ENCODE results near the gene ZNF692. TPM values are rescaled to one million over a fixed set of nuclear protein-coding genes. Genes with fewer than 3 reads are reported as not detected.
"Not testable (repeated sequence)": the region's sequence is repeated elsewhere in the genome, so short reads cannot be mapped to it uniquely, and the experiment has no call there.

Gene ZNF692
- total RNA-seq, 2 donors from 2014 or later = 65.0 to 99.7 TPM

DNA sequence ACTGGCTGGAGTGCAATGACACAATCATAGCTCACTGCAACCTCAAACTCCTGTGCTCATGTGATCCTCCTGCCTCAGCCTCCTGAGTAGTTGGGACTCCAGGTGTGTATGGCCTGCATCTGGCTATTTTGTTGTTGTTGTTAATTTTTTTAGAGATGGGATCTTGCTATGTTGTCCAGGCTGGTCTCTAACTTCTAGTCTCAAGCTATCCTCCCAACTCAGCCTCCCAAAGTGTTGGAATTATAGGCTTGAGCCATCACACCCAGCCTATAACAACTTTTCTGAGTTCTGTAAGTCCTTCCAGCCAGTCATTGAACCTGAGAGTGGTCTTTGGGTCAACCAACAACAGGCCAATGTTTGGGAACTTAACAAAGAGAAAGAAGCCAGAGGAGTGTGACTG lies 36.0 kb upstream of the ZNF692 start:
- no peaks in the 10 kb centered on the region for H3K4me1 ChIP-seq (replicated peaks)
- H3K27ac ChIP-seq = no peak overlapping the region
- no peaks in the 10 kb centered on the region for H3K27me3 ChIP-seq (replicated peaks; ENCODE audit: insufficient read depth)
- TF ChIP-seq CTCF (IDR thresholded peaks at IDR 0.05) (no peak), POLR2AphosphoS5 (IDR thresholded peaks at IDR 0.05) (no peak), POLR2A (IDR thresholded peaks at IDR 0.05) (no peak)
- H3K4me3 ChIP-seq = no peak overlapping the region
- no peaks in the 10 kb centered on the region for H3K9me3 ChIP-seq
- no peaks in the 10 kb centered on the region for H3K36me3 ChIP-seq
- intact Hi-C loops (cut with DNase I) = no loop called here
- DNase-seq (ENCODE audit: low spot score) = no peak

GRCh38 chr1:248892590-248892989 lies 33.7 kb upstream of the ZNF692 start:
- Histone ChIP-seq H3K36me3 (no peaks in the 10 kb centered on the region), H3K27me3 (replicated peaks; ENCODE audit: insufficient read depth) (no peaks in the 10 kb centered on the region), H3K27ac (no peak overlapping the region), H3K4me3 (no peak overlapping the region), H3K4me1 (replicated peaks) (no peaks in the 10 kb centered on the region), H3K9me3 (no peaks in the 10 kb centered on the region)
- DNase-seq (ENCODE audit: low spot score) = no peak
- WGBS = 78% methylated on average over 1 of the region's 1 CpG
- intact Hi-C loops (cut with DNase I) = no loop called here
- no peak for TF ChIP-seq CTCF (IDR thresholded peaks at IDR 0.05)
- TF ChIP-seq POLR2A (IDR thresholded peaks at IDR 0.05) = no peak
- TF ChIP-seq POLR2AphosphoS5 (IDR thresholded peaks at IDR 0.05) = no peak

- H3K4me1 ChIP-seq (replicated peaks) = no peaks in the 10 kb centered on the region
- intact Hi-C loops (cut with DNase I) = no loop called here
- no peak overlapping the region for H3K27ac ChIP-seq
- no peak for TF ChIP-seq POLR2AphosphoS5 (IDR thresholded peaks at IDR 0.05)
- no peaks in the 10 kb centered on the region for H3K9me3 ChIP-seq
- WGBS = 86% methylated on average over 2 of the region's 2 CpGs
- DNase-seq (ENCODE audit: low spot score) = no peak
- H3K27me3 ChIP-seq (replicated peaks; ENCODE audit: insufficient read depth) = no peaks in the 10 kb centered on the region
- H3K36me3 ChIP-seq = no peaks in the 10 kb centered on the region
- no peak overlapping the region for H3K4me3 ChIP-seq
Measured at GRCh38 chr1:248891758-248892157, 32.9 kb upstream of the ZNF692 start.

DNA sequence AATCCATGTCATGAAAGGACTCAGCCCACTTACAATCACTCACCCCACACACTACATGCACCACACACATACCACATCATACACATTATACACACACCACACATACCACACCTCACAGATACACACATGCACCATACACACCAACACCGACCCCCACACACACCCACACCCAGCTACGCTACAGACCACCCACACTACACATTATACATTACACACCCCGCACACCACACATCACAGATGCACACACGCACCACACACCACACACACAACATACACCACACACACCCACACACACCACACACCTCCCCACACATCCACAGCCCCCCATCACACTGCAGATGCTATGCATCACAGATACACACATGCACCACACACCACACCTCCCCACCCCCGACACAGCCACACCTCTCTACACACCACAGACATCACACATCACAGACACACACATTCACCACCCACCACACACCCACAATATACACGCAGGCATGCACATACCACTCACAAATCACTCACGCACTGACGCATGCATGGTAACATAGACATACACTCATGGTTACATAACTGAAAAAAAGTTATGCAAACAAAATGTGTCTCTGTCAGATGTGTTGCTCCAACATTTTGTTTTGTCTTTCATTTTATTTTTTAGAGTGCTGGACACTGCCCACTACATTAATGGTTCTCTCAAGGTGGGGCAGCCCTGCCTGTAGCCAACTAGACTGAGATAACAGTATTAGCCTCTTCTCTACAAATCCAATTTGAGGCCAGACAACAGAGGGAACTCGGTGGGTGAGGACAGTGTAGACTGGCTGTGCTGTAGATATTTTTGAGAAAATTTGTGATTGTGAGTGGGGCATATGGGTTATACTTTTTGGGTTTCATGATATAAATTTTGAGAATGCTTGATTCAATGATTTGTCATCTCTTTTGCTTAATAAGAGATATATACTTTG lies 31.9 kb upstream of the ZNF692 start:
- no peaks in the 10 kb centered on the region for H3K27me3 ChIP-seq (replicated peaks; ENCODE audit: insufficient read depth)
- H3K4me3 ChIP-seq = no peak overlapping the region
- no peak for TF ChIP-seq POLR2A (IDR thresholded peaks at IDR 0.05)
- TF ChIP-seq POLR2AphosphoS5 (IDR thresholded peaks at IDR 0.05) = no peak
- no peak for TF ChIP-seq CTCF (IDR thresholded peaks at IDR 0.05)
- H3K27ac ChIP-seq = no peak overlapping the region
- H3K36me3 ChIP-seq = no peaks in the 10 kb centered on the region
- H3K9me3 ChIP-seq = no peaks in the 10 kb centered on the region
- WGBS = 87% methylated on average over 9 of the region's 9 CpGs
- intact Hi-C loops (cut with DNase I) = no loop called here
- no peak for DNase-seq (ENCODE audit: low spot score)
- H3K4me1 ChIP-seq (replicated peaks) = no peaks in the 10 kb centered on the region

GRCh38 chr1:248889914-248890243 lies 31.0 kb upstream of the ZNF692 start:
- H3K9me3 ChIP-seq; H3K4me3 ChIP-seq; intact Hi-C loops (cut with DNase I); H3K4me1 ChIP-seq (replicated peaks); H3K36me3 ChIP-seq; H3K27me3 ChIP-seq (replicated peaks; ENCODE audit: insufficient read depth); H3K27ac ChIP-seq; DNase-seq (ENCODE audit: low spot score): not testable (repeated sequence)
- 91% methylated on average over 10 of the region's 10 CpGs for WGBS

Measured in prostate gland (tissue), 2 donors.